ENCODE results near the gene CINP.

DNA sequence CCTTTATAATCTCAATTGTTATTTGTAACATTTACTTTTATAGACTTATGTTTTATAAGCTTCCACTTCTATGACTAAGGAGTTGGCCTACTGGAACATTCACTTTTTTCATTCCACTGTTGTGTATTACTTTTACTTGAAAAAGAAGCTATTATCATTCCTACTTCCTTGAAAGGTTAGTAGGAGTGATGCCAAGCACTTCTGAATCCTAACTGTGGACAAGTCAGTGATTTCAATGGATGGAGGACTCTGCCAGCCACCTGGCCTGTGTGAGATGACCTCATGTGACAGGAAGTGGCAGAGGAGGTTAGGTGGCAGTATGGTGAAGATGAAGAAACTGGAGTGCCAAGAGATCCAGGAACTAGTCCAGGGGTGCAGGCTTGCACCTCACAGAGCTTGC, 46.0 kb upstream of the CINP start:
- TF ChIP-seq, protein P1, sequence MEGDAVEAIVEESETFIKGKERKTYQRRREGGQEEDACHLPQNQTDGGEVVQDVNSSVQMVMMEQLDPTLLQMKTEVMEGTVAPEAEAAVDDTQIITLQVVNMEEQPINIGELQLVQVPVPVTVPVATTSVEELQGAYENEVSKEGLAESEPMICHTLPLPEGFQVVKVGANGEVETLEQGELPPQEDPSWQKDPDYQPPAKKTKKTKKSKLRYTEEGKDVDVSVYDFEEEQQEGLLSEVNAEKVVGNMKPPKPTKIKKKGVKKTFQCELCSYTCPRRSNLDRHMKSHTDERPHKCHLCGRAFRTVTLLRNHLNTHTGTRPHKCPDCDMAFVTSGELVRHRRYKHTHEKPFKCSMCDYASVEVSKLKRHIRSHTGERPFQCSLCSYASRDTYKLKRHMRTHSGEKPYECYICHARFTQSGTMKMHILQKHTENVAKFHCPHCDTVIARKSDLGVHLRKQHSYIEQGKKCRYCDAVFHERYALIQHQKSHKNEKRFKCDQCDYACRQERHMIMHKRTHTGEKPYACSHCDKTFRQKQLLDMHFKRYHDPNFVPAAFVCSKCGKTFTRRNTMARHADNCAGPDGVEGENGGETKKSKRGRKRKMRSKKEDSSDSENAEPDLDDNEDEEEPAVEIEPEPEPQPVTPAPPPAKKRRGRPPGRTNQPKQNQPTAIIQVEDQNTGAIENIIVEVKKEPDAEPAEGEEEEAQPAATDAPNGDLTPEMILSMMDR (IDR thresholded peaks at IDR 0.05) = no peak
- TF ChIP-seq POLR2A (IDR thresholded peaks at IDR 0.05) = no peak
